HL-60 (cell line): ENCODE measurements around the gene CTDP1.

Experiments
- DNase-seq, 2 experiments: peaks; one replicate each; pipeline ENCODE4 v3.0.0-alpha.2; 2010 to 2020; ENCODE audit warnings: low read depth in 1 of 2, low spot score in 1 of 2
- H3K27ac ChIP-seq: fragments of 250-450 bp; sonication (Bioruptor Pico); replicated peaks from 2 replicates; pipeline ENCODE4 v1.5.1; 2020; ENCODE audit warnings: mild to moderate bottlenecking, moderate library complexity
- H3K27me3 ChIP-seq: fragments of 250-450 bp; sonication (Bioruptor Pico); 2 replicates; pipeline ENCODE4 v1.5.1; 2021; ENCODE audit warnings: mild to moderate bottlenecking, moderate library complexity; ENCODE audit not compliant: insufficient read depth, poor library complexity, severe bottlenecking
- H3K4me3 ChIP-seq: replicated peaks from 2 replicates; pipeline ENCODE4 v1.5.1; 2011; ENCODE audit warnings: mild to moderate bottlenecking, control low read depth, low read length; ENCODE audit not compliant: insufficient read depth
- CTCF ChIP-seq: IDR thresholded peaks from one replicate; pipeline ENCODE4 v1.5.1; 2011; ENCODE audit warnings: low read length, control low read depth, inconsistent platforms; ENCODE audit not compliant: insufficient read depth
- GABPA ChIP-seq: IDR thresholded peaks from 2 replicates; pipeline ENCODE4 v1.6.1; 2012; ENCODE audit warnings: low read depth
- POLR2AphosphoS5 ChIP-seq: IDR thresholded peaks from 2 replicates; pipeline ENCODE4 v1.6.1; 2012; ENCODE audit warnings: low read depth
- REST ChIP-seq: IDR thresholded peaks from 2 replicates; pipeline ENCODE4 v1.6.1; 2012; ENCODE audit warnings: low read depth; ENCODE audit not compliant: insufficient replicate concordance
- SPI1 ChIP-seq: IDR thresholded peaks from 2 replicates; pipeline ENCODE4 v1.6.1; 2012; ENCODE audit warnings: low read depth, mild to moderate bottlenecking, borderline replicate concordance

The CTDP1 gene

DNA sequence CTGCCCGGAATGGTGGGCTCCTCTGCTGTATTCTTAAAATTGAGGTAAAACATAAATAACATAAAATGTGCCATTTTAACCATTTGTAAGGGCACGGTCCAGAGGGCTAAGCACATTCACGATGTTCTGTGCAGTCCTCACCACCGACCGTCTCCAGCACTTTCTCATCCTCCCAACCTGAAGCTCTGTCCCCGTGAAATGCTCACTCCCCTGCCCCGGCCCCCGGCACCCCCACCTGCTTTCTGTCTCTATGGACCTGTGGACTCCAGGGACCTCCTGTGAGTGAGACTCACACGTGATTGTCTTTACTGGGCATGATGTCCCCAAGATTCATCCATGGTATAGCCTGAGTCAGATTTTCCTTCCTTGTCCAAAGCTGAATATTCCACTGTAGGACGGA, 38.7 kb upstream of the CTDP1 start:
- Histone ChIP-seq H3K4me3 (no peak overlapping the region), H3K27me3 (no peaks in the 10 kb centered on the region), H3K27ac (no peak overlapping the region)
- no peak for DNase-seq
- TF ChIP-seq POLR2AphosphoS5 (no peak), SPI1 (no peak), CTCF (no peak), GABPA (no peak), REST (no peak)

DNA sequence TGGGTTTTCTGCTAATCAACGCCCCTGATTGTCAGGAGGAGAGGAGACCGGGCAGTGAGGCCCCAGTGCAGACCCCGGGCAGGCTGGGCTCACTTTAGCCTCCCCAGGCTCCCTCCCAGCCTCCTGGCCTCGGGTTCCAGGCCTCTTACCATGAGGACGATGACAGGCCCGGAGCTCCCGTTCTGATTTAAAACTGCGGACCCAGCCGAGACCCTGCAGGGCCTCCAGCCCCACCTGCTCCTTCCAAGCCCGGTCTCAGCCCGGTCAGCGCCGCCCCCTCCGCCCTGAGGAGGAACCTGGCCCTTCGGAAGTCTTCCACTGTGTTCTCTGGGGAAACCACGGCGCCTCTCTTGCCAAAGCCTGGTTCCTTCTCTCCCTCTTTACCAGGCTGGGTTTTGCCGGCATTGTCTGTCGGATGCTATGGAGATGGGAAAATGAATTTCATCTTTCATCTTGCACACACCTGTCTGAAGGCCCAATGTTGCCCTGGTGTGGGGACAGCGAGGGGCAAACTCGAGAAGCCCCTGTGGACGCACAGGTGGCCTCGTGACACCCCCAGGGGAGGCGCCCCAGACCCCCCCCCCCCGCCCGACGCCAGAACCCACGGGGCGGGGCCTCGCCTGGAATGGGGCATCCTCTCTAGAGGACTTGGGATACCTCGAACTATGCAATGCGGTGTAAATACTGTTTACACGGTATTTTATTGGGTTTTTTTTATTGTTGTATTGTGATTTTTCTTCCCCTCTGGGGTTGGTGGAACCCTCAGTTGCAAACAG, 37.7 kb upstream of the CTDP1 start:
- H3K4me3 ChIP-seq, result no peak overlapping the region
- DNase-seq, result no peak
- H3K27ac ChIP-seq, result no peak overlapping the region; the same call in 1 of the 2 replicates
- TF ChIP-seq REST, result no peak
- TF ChIP-seq CTCF, result no peak
- TF ChIP-seq GABPA, result no peak
- no peak for TF ChIP-seq SPI1
- no peaks in the 10 kb centered on the region for H3K27me3 ChIP-seq

- peak overlapping the region; percentile 77 for H3K27ac ChIP-seq
- TF ChIP-seq SPI1 (no peak), POLR2AphosphoS5 (0 out of 2 replicates have a peak, but pooled peaks have one; percentile 50)
- peak; percentile 94 to 97 for DNase-seq
- no peaks in the 10 kb centered on the region for H3K27me3 ChIP-seq
- H3K4me3 ChIP-seq, result no peak overlapping the region
These were observed 37.0 kb upstream of the CTDP1 start for GRCh38 chr18:79642626-79643025.

DNA sequence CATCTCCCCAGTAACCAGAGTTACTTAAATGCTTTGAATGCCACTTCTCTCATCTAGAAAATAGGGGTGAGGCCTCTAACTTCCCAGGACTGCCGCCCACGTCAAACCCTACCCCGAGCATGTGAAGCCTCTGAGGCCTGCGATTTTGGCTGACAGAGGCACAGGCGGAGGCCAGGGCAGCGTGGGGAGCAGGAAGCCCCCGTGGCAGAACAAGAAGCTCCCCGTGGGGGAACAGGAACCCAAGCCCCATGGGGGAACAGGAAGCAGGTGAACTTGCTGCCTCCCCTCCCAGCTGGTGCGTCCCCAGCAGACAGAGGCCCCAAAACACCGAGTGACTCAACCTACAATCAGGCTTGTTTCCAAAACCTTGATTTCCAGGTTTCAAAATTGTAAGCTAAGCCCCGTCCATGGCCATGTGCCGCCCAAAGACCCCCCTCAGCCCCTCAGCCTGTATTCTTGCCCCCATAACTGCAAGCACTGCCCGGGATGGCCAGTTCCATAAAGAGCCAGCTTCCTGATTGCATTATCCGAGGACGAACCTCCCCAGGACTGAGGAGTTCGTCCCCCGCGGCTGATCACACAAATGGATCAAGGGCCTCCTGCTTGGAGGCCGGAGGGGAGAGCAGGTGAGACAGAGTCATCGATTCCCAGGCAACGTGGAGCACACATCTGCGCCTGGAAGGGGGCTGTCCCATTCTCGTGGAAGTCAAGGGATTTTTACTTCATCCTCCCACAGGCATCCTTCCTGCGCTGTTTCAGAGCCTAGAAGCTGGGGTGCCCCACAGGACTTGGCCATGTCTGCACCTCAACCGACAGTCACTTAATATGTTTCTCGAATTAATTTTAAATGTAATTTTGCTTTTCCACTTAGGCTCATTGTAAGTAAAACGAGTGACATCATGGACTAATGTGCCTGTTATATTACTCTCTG, 36.3 kb upstream of the CTDP1 start:
- TF ChIP-seq POLR2AphosphoS5 (peak; percentile 44; the same call in 1 of the 2 replicates), GABPA (peak; percentile 60; the same call in 1 of the 2 replicates), SPI1 (peak; percentile 51; the same call in 1 of the 2 replicates), REST (no peak), CTCF (no peak)
- peak; percentile 74 to 80 for DNase-seq
- H3K27ac ChIP-seq, result peak overlapping the region; percentile 77
- H3K4me3 ChIP-seq, result no peak overlapping the region
- no peaks in the 10 kb centered on the region for H3K27me3 ChIP-seq
